Measurements from ENCODE around the gene CDC45. TPM values are rescaled to one million over a fixed set of nuclear protein-coding genes. Genes with fewer than 3 reads are reported as not detected.
"Not testable (repeated sequence)": the region's sequence is repeated elsewhere in the genome, so short reads cannot be mapped to it uniquely, and the experiment has no call there.

Gene CDC45
- polyA plus RNA-seq, 3 donors = 0.12 to 1.9 (median 0.23) TPM

DNA sequence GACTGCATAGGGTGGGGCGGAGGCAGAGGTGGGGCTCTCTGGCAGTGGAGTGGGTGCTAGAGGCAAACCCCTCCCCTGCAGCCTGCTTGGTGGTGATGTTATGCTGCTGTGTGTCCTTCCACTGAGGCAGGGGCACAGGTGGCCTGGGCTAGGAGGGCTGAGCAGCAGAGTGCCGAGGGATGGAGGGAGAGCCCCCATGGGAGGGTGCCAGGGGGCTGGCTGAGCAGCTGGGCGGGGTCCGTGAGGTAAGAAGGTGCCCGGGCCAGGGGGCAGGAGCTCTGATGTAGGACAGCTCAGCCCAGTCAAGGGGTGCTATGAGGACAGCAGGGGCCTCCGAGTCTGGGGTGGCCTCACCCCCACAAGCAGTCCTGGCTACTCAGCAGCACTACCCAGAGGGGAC lies 40.3 kb downstream of the CDC45 start:
- WGBS, 3 donors = 84 to 86% (median 85%) methylated on average over 6 of the region's 6 CpGs

DNA sequence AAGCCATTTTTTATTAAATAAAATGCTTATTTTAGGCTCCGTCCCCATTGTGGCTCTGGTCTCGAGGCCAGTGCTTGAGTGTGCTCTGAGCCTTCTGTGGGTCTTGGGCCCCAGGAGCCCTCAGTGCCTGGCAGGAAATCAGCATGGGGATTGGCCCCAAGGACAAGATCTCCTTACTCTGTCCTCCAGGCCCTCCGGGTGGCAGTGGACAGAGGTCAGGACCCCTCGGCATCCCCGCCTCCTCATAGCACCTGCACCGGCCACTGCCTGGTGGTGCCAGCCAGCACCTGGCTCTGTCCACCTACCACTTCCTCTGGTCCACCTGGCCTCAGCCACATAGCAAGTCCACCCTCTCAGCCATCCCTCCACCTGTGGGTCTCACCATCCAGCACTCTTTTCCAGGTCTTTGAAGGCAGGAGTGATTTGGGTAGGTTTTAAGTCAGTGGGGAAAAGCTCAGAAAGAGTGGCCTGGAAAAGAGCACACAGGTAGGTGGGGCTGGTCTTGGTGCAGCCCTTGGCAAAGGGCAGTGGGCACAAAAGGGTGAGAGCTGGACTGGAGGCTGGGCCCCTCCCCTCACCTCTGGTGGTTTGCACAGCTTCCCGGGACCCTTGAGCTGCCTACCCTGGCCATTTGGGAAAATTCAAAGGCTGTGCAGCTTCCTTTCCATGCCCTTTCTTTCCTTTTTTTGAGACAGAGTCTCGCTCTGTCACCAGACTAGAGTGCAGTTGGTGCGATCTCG lies 41.0 kb downstream of the CDC45 start:
- no peak overlapping the region for H3K27ac ChIP-seq (ENCODE audit: low read depth, low read length)
- WGBS, 3 donors = 86 to 94% (median 86%) methylated on average over 10 of the region's 10 CpGs

More for the DNA sequence above, 40.3 kb downstream of the CDC45 start:
- H3K27ac ChIP-seq (ENCODE audit: low read depth, low read length) = no peak overlapping the region

DNA sequence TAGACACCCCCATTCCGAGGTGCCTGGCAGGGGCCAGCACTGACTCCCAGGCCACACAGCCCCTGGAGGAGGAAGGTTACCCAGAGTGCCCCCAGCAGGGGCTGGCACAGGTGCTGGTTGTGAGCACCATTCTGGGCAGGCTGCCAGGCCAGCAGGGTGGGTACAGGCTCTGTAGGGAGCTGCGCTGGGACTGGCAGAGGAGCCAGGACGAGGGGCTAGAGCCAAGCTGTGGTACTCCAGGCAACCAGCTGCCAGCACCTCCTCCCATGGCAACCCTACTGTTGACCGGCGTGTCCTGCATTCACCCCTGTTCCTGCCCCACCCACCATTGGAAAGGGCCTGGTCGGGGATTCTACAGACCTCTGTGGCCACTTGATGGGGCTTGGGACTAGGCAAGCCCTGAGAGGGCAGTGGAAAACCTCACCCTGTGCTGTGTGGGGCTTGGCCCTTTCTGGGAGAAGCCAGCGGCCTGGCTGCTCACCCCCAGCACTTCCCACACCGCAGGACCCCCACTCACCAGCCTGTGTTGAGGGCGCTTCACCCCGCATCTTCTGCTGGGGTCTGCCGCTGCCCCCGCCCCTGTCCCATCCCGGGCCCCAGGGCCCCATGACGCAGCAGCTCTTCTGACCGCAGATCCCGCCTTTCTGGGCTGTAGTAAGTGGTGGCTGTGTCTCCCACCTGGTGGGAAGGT lies 42.6 kb downstream of the CDC45 start:
- H3K27ac ChIP-seq (ENCODE audit: low read depth, low read length) = no peak overlapping the region
- 54 to 64% (median 62%) methylated on average over 15 to 16 of the region's 16 CpGs for WGBS, 3 donors

DNA sequence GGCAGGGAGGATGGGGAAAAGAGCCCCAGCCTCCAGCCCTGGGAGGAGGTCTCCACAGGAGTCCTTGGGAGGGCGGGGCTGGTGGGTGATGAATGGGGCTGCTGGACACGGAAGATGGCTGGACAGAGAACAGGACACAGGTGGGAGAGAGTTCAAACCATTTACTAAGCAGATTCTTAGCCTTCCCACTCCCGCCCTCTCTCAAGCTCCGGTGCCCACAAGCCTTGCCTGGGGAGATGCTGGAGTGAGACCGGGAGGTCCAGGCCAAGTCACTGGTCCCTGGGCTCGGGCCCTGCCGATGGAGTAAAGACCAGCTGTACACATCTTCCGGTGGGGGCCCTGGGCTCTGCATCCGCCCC lies 43.1 kb downstream of the CDC45 start:
- WGBS, 3 donors = 24 to 26% (median 25%) methylated on average over 8 to 9 of the region's 9 CpGs
- no peak overlapping the region for H3K27ac ChIP-seq (ENCODE audit: low read depth, low read length)

DNA sequence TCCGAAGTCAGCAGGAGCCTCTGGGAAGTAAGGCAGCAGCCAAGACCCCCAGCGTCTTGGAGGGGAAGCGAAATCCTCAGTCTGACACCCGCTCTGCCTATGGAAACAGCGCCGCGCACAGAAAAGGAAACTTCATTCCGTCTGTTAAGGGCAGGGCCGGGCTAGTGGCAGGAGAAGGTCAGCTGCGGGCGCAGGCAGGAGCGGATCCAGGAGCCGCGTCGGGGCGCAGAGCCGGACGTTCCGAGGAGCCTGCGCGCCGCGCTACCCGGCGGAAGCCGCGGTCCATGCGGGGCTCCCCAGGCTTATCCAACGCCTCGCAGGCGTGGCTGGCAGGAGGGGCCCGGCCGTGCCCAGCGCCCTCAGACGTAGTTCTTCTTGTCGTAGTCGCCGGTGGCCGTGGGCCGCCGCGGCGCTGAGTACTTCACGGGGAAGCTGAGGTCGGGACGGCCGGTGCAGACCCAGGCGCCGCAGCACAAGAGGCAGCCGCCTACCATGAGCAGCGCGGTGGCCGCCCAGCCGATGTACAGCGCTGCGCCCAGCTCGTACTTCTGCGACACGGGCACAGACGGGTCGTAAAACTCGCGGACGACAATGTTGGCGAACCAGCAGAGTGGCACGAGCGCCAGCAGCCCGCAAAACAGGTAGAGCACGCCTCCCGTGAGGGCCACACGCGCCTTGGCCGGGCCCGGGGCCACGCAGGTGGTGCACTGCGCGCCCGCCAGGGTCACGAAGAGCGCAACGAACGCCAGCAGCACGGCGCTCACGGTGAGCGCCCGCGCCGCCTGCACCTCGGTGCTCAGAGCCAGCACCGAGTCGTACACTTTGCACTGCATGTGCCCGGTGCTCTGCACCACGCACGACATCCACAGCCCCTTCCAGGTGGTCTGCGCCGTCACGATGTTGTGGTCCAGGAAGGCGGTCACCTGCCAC lies 43.8 kb downstream of the CDC45 start:
- H3K27ac ChIP-seq (ENCODE audit: low read depth, low read length) = no peak overlapping the region
- 1 to 3% (median 2%) methylated on average over 92 to 99 of the region's 99 CpGs for WGBS, 3 donors

DNA sequence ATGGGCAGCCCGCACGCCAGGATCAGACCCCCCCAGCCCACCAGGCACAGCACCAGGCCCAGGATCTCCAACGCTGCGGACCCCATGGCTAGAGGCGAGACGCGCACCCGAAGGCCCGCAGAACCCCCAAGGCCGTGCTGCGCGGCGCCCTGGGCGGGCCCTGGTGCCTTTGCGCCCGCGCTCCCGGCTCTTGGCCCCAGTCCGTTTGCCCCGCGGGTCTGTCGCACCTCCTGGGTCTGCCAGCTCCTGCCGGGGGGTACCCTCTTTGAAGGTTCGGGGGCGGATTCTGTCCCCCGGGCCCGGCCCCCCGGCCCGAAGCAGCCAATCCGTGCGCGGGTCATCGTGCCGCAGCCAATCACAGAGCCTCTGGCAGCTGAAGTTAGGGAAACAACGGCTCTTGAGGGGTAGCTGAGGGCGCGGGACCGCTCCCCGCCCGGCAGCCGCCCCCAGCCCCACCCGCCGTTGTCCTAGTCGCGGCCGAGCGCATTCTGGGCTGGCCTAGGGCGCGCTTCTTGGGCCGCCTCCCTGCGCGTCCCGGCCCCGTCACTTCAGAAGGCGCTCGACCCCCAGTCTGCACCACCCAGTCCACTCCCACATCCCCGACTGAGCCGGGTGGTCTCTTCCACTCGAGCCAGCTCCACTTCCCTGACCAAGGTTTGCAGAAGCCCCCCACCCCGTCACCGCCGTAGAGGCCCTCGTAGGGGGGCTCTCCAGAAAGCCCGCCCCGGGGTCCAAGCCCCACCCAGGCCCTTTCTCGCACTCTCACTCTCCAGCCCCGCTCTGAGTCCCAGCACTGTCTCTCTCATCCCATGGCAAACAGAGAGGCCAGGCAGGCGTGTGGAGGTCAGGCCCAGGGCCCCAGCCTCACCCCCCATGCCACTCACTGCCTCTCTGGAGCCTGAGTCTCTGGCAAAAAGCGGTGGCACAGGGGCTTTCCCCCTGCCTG lies 44.7 kb downstream of the CDC45 start, which contains the start of gene CLDN5:
Gene CLDN5 (minus strand): TSS at position 241 of the 946 bp plus-strand sequence. CDS start 155 bp downstream, at position 86.
- 2 to 4% (median 4%) methylated on average over 67 to 69 of the region's 69 CpGs for WGBS, 3 donors
- H3K27ac ChIP-seq (ENCODE audit: low read depth, low read length) = no peak within 1 kb of the TSS

DNA sequence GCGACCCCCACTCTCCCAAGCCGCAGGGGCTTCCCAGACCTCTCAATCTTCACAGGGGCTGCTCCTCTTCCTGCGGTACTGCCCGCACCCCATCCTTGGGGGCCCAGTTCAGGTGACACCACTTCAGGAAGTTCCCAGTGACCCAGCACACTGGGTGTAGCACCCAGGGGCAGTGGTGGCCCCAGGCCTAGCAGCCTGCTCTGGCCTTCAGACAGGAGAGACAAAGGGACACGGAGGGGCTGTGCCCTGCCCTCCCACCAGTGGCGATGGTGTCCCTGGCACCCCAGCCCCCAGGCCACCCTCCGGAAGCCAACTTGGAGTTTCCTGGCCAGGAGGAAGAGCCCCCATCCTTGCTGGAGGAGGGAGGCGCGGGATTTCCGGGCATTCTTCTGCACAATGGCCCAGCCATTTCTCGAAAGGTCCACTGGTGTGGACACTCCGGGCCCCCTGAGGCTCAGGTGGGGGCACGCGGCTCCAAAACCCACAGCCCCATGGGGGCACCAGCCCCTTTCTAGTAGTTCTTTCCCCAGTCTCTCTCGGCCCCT lies 45.5 kb downstream of the CDC45 start:
- H3K27ac ChIP-seq (ENCODE audit: low read depth, low read length) = no peak overlapping the region
- WGBS, 3 donors = 60 to 66% (median 63%) methylated on average over 15 of the region's 15 CpGs

DNA sequence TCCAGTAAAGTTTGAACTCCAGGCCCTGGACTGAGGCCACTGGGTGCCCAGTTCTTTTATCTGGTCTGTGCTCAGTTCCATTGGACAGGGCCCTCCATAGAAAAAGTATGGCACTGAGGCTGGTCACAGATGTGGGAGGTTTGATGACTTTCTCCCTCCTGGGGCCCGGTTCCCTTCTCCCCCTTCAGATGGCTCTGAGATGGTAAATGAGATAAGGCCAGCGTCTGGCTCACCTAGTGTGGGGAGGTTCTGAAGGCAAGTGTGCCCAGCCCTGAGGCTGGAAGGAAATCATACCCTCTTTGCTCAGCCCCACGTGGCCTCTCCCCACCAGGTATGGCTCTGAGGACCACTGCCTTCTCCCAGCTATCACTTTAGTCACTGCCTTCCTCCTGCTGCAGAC lies 45.9 kb downstream of the CDC45 start:
- 51 to 61% (median 61%) methylated on average over 3 of the region's 3 CpGs for WGBS, 3 donors

DNA sequence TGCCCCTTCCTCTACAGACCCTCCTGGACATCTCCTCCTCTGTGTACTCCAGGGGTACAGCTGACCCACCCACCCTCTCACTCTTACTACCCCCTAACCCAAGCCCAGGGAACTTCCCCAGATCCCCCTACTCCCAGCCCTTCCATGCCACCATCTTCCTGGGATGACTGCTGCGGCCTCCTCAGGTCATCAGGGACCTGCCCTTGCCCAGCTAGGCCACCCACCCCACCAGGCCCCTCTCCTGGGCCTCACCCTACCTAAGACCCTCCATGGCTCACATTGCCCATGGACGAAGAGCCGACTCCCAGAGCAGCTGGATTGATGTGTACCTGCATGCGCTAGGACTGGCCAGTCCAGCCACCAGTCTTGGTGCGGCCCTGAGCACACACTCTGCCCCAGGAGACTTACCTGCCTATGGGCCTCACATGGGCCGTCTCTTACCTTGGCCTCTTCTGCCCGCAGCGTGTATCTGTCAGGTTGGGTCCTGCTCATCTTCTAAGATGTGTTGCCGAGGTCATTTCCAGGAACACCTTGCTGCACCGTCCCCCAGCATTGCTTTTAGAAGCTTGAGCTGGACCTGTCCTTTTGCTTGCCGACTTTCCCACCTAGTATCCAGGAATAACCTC lies 46.5 kb downstream of the CDC45 start:
- H3K27ac ChIP-seq (ENCODE audit: low read depth, low read length) = no peak overlapping the region
- WGBS, 3 donors = 88 to 95% (median 90%) methylated on average over 11 of the region's 11 CpGs

More for the DNA sequence above, 45.9 kb downstream of the CDC45 start:
- no peak overlapping the region for H3K27ac ChIP-seq (ENCODE audit: low read depth, low read length)

DNA sequence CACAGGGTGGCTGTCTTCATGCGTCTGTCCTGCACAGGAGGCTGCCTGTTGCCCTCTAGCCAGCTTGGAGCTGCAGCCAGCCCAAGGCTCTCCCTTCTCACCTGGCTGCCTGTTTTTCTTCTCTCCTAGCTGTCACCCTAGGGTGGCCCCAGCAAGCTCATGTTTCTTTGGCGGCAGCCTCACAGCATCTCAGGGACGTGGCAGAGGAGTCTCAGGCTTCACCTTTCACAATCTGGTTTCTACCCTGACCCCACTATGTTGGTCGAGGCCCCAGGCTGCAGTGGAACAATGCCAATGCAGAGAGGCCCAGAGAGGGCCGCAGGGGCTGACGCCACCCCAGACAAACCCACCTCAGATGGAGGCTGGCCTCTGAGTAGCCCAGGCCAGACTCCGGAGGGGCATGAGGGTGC lies 47.0 kb downstream of the CDC45 start:
- 81 to 85% (median 83%) methylated on average over 7 of the region's 7 CpGs for WGBS, 3 donors

DNA sequence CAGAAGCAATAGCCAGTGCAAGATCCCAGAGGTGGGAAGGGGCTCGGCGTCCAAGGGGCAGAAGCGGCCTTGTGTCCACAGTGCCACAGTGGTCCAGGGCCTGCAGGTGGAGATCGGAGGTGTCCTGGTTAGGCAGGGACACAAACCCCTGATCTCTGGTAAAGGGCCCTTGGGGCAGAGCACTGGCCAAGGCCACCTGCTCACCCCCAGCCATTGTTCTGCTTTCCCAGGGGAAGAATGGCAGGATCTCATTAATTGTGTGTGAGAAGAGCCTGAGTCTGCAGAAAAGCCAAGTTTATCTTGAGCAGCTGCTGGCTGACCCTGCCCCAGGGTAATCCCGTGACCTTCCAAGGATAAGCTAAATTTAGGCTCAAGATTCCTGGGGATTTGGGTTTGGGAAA lies 47.6 kb downstream of the CDC45 start:
- H3K27ac ChIP-seq (ENCODE audit: low read depth, low read length) = no peak overlapping the region
- 76 to 80% (median 77%) methylated on average over 5 of the region's 5 CpGs for WGBS, 3 donors

More for the DNA sequence above, 47.0 kb downstream of the CDC45 start:
- H3K27ac ChIP-seq (ENCODE audit: low read depth, low read length) = no peak overlapping the region

DNA sequence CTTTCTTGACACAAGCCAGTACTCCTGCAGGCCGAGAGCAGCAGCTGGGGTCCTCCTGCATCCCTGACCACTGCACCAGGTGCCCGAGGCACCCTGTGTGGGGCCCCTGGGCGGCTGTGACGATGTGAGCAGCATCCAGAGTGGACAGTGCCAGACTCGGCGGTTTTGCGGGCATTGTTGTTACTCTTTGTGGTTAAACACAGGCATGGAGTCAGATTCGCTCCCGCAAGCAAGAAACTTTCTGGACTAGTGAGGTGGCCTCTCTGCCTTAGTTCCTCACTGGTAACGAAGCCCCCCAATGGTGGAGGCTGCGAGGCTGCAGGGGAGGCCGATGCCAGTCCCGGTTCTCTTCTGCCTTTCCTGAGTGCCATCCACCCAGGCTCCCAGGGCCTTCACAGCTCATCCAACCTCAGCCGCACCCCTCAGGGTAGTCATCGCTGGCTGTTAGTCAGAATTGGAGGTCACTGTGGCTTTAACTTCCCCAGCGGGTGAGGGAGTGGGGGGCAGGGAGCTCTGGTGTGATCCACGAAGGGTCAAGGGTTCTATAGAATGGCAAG lies 48.2 kb downstream of the CDC45 start:
- H3K27ac ChIP-seq (ENCODE audit: low read depth, low read length) = no peak overlapping the region
- WGBS, 3 donors = 70 to 78% (median 77%) methylated on average over 17 of the region's 17 CpGs

DNA sequence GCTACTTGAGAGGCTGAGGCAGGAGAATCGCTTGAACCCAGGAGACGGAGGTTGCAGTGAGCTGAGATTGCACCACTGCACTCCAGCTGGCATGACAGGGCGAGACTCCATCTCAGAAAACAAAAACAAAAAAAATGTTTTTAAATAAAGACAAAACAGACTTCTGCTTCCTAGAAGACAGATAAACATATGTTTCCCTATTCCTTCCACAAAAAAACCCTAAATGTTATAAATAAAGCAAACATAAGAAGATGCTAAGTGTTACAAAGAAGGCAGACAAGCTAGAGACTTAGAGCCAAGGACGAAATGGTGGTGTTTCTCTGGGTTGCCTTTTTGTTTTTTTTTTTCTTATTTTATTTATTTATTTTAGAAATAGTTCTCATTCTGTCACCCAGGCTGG lies 50.1 kb downstream of the CDC45 start:
- 72 to 79% (median 76%) methylated on average over 4 of the region's 4 CpGs for WGBS, 3 donors

DNA sequence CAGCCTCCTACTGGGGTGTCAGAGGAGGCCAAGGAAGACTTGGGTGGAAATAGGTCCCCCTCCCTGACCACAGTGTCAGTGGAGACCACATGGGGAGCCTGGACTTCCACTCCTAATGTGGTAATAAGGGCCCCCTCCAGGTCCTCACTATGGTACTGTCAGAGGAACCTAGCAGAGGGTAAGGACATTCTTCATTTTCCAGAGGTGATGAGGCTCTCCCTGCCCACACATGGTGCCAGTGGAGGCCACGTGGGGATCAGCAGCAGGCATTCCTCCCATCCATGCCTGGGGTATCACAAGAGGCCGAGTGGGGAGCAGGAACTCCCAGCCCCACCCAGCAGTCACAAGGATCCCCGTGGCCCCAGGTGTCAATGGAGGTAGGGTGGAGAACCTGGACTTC lies 51.0 kb downstream of the CDC45 start:
- 51 to 80% (median 73%) methylated on average over 3 of the region's 3 CpGs for WGBS, 3 donors
- H3K27ac ChIP-seq (ENCODE audit: low read depth, low read length) = no peak overlapping the region

More for the DNA sequence above, 50.1 kb downstream of the CDC45 start:
- H3K27ac ChIP-seq (ENCODE audit: low read depth, low read length) = no peak overlapping the region

DNA sequence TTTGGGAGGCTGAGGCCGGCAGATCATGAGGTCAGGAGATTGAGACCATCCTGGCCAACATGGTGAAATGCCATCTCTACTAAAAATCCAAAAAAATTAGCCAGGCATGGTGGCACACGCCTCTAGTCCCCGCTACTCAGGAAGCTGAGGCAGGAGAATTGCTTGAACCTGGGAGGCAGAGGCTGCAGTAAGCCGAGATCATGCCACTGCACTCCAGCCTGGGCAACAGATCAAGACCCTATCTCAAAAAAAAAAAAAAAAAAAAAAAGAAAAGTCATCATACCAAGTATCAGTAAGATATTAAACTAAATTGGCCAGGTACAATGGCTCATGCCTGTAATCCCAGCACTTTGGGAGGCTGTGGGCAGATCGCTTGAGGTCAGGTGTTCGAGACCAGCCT lies 51.6 kb downstream of the CDC45 start:
- H3K27ac ChIP-seq (ENCODE audit: low read depth, low read length) = not testable (repeated sequence)
- WGBS, 3 donors = 87 to 94% (median 89%) methylated on average over 6 of the region's 6 CpGs

DNA sequence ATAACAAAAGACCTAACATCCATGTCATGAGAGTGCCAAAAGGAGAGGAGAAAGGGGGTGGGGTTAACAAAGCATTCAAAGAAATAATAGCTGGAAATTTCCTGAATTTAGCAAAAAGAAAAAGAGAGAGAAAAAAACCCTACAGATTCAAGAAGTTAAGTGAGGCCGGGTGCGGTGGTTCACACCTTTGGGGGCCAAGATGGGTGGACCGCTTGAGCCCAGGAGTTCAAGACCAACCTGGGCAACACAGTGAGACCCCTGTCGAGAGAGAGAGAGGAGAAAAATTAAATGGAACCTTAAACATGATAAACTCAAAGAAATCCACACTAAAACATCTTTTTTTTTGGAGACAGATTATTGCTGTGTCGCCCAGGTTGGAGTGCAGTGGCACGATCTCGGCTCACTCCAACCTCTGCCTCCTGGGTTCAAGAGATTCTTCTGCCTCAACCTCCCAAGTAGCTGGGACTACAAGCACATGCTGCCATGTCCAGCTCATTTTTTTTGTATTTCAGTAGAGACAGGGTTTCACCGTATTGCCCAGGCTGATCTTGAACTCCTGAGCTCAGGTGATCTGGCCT lies 53.4 kb downstream of the CDC45 start:
- H3K27ac ChIP-seq (ENCODE audit: low read depth, low read length) = no peak overlapping the region
- WGBS, 3 donors = 88 to 90% (median 89%) methylated on average over 8 of the region's 8 CpGs

Data from adipose tissue (tissue), 3 donors.